ENCODE measurements around the gene AQP12A.
"Not testable (repeated sequence)": the region's sequence is repeated elsewhere in the genome, so short reads cannot be mapped to it uniquely, and the experiment has no call there.

DNA sequence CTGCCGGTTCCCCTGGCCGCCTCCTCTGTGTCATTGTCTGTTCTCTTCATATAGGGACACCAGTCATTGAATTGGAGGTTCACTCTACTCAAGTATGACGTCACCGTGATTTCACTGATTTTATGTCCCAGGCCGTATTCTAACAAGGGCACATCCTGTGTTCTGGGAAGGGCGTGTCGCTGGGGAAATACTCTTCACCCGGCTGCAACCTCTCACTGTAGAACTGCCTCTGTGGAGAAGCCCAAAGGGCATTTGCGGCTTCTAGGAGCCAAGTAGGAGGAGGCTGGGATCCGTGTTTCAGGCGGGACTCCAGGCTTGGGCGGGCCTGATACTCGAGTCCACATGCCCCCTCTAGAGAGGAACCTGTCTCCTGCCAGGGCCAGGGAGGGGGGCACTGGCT is 4.8 kb downstream of the AQP12A start:
- TF ChIP-seq, protein P1, sequence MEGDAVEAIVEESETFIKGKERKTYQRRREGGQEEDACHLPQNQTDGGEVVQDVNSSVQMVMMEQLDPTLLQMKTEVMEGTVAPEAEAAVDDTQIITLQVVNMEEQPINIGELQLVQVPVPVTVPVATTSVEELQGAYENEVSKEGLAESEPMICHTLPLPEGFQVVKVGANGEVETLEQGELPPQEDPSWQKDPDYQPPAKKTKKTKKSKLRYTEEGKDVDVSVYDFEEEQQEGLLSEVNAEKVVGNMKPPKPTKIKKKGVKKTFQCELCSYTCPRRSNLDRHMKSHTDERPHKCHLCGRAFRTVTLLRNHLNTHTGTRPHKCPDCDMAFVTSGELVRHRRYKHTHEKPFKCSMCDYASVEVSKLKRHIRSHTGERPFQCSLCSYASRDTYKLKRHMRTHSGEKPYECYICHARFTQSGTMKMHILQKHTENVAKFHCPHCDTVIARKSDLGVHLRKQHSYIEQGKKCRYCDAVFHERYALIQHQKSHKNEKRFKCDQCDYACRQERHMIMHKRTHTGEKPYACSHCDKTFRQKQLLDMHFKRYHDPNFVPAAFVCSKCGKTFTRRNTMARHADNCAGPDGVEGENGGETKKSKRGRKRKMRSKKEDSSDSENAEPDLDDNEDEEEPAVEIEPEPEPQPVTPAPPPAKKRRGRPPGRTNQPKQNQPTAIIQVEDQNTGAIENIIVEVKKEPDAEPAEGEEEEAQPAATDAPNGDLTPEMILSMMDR (optimal IDR thresholded peaks at IDR 0.05 in 1 of 3, IDR thresholded peaks at IDR 0.05 in 1 of 3, conservative IDR thresholded peaks at IDR 0.05 in 1 of 3; ENCODE audit: extremely low read depth in 1 of 3, insufficient read depth in 2 of 3, low read length in 3 of 3): not testable (repeated sequence)
- TF ChIP-seq EZH2 (IDR thresholded peaks at IDR 0.05; ENCODE audit: low read length): not testable (repeated sequence)
